SIG-M5 treated with dmso at 0.1 percent for 504 hours (cell line): Measurements from ENCODE around the gene ACSF2.

ENCODE experiments used
- DNase-seq: peaks from one replicate; lab custom pipeline; 2025; ENCODE audit not compliant: unreplicated experiment; lab: John Stamatoyannopoulos, UW

The ACSF2 gene

GRCh38 chr17:50476545-50477315 lies 50.7 kb downstream of the ACSF2 start:
- no peak for DNase-seq

DNA sequence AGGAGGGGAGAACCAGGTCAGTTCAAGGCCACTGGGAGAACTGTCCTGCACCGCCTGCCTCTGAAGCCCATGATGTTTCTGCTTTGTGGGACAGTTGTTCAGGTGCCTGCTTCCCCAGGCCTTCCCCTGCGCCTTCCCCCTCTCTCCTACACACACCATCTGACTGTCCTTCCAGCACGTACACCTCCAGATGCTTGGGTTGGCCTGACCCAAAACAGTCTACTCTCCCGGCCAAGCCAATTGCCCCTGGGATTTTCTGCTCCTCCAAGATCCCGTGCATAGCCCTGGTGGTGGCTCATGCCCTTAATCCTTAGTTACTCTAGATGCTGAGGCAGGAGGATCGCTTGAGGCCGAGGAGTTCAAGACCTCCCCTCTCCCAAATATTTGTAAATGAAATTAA lies 52.0 kb downstream of the ACSF2 start:
- no peak for DNase-seq

GRCh38 chr17:50478391-50479381 lies 52.7 kb downstream of the ACSF2 start, which contains the start of gene RSAD1:
RSAD1 (plus strand) TSS chr17:50478860; CDS start chr17:50478885, 25 bp downstream.
- DNase-seq, result peak; percentile 86

- DNase-seq, result peak; percentile 85
Observed at GRCh38 chr17:50479522-50480141, 53.6 kb downstream of the ACSF2 start.

DNA sequence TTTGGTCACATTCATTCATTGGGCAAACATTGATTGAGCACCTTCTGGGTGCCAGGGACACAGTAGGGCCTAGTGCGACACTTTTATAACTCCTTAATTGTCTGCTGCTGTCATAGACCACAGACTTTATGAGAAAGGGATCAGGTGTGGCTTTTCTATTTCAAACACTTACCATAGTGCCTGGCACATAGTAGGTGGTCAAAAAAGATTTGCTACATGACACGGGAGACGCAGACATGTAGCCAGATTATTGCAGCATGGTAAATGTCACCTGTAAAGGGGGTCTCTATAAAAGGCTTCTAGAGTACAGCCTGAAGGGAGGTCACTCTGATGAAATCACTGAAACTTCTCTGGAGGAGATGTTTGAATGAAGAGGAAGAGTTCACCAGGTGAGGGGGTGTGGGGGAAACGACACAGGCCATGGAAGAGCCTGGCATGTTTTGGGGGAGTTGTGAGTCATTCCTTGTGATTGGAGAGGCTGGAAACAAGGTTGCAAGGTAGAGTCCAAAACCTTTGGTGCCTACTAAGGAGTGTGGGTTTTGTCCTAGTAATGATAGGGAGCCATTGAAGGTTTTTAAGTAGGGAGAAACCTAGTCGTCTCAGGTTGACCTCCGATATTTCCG lies 54.2 kb downstream of the ACSF2 start:
- DNase-seq, result no peak

- peak; percentile 64 for DNase-seq
Observed at GRCh38 chr17:50480854-50481490, 55.0 kb downstream of the ACSF2 start.

DNA sequence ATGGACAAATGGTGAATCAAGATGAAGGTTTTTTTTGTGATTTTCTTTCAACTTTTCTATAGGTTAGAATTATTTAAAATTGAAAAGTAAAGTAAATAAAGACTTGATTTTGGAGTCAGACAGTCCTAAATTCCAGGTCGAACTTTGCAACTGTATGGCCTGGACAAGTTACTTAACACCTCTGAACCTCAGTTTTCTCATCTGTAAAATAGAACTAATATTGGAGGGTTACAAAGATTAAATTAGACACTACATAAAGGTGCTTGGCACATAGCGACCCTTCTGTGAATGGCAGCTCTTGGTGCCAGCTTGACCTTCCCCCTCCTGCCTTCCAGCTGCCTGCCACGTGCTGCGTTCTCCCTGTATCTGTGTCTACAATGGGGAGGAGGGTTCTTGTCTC lies 55.6 kb downstream of the ACSF2 start:
- no peak for DNase-seq

- no peak for DNase-seq
Observed at GRCh38 chr17:50482110-50482509, 56.1 kb downstream of the ACSF2 start.

GRCh38 chr17:50482516-50482915 lies 56.5 kb downstream of the ACSF2 start:
- peak; percentile 79 for DNase-seq

- no peak for DNase-seq
Observed at GRCh38 chr17:50483266-50483665, 57.2 kb downstream of the ACSF2 start.

- DNase-seq, result no peak
Observed at GRCh38 chr17:50484386-50485155, 58.6 kb downstream of the ACSF2 start.

- no peak for DNase-seq
Observed at GRCh38 chr17:50487213-50488096, 61.4 kb downstream of the ACSF2 start.

- no peak for DNase-seq
Observed at GRCh38 chr17:50488880-50489279, 62.9 kb downstream of the ACSF2 start.

- no peak for DNase-seq
Observed at GRCh38 chr17:50491505-50491904, 65.5 kb downstream of the ACSF2 start.

DNA sequence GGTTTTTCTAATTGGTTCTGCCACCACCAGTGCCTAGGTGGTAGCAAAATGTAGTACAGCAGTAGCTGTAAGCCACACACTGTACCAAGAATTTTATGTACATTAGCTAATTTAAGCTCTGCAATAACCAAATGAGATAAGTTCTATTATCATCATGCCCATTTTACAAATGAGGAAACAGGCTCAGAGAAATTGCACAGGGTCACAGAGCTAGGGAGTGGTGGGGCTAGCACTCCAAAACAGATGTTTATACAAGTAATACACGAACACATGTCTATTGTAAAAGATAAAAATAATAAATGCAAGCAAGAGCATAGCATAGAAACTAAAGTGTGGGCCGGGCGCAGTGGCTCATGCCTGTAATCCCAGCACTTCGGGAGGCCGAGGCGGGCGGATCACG lies 66.2 kb downstream of the ACSF2 start:
- no peak for DNase-seq

DNA sequence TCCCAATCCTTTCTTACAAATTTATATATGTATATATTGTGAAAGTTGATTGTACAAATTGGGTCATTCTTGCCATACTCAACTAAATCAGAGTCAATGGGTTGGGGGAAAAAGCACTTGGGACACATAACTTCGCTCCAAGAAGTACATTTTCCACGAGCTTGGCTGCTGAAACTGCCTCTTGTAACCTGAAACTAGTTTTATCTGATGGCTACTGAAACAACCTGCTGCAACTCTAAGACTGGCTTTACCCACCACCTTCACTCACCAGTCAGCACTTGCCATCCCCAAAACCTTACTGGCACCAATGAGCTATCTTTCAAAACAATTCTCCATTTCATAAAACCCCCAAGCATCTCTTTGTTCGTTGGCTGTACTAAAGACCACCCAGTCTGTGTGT lies 67.7 kb downstream of the ACSF2 start:
- no peak for DNase-seq

DNA sequence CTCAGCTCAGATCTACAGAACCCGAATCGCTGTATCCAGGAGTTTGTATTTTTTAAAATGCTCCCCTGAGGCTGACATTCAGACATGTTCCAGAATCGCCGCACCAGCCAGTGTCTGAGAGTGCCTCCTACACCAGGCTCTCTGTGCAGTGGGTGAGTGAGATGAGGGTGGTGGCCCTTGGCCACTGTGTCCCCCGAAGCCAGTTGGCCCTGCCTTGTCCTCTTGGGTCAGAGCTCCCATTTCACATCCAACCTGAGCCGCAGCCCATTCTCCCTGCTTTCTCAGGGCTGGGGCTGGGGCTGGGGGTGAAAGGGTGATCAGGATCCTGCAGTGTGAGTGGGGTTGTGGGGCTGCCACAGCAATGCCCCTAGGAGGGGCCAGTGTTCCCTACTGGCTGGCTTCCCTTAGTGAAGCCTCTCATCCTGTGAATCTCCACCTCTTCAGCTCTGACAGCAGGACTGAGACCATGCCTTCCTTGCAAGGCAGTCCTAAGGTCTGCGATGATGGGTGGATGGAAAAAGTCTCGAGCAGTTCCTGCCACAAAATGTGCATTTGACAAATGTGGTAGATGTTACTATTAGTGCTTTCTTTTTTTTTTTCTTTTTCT lies 69.3 kb downstream of the ACSF2 start:
- no peak for DNase-seq

GRCh38 chr17:50495918-50496317 lies 69.9 kb downstream of the ACSF2 start:
- DNase-seq, result no peak
